ENCODE results near the gene GTF3C1. TPM values are rescaled to one million over a fixed set of nuclear protein-coding genes. Genes with fewer than 3 reads are reported as not detected.

Gene GTF3C1
- polyA plus RNA-seq, 10 donors, result 39.9 to 64.6 (median 51.2) TPM

DNA sequence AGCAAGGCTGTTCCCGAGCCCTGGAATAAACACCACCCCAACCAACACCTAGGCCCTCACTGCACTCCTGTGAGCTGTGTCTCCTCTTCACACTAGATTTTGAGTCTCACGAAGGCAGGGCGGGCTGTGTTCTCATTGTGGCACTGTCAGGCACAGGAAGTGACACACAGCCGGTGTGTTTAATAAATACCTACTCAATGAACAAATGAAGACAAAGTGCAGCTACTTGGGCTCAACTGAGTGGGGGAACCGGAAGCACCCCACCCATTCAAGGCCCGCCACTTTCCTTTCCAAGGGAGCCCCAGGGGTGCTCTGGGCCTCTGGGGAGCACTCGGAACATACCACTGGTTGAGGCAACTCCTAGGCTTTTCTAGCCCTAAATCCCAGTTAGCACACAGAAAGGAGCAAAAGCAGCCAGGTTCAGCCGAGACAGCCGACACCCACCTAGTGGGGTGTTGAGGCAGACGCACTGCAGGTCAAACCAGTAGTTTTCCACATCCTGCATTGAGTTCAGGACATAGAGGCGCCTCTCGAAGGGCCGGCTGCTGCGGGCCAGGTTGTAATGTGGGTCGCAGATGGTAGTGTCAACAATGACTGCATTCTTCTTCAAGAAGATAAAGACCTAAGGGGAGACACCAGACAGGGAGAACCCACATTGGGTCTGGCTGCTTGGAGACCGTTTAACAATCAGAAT lies 57.7 kb downstream of the GTF3C1 start:
- DNase-seq, result no peak

DNA sequence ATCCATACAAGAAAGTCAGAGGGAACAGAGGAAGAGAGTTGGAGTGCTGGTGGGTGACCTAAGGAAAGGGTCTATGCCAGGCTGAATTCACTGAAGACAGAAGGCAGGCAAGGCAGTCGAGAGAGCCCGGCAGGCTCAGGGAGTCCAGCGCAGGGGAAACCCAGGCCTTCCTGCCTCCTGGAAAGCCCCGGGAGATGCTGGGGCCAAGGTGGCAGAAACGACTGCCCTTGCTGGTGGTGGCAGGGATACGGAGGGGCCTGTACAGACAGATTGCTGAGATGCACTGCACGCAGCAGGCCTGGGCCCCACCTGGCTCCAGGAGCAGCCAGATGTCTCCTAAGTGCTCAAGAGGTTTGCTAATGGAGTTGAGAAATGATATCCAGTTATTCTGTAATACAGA lies 59.8 kb downstream of the GTF3C1 start:
- DNase-seq, result no peak

GRCh38 chr16:27489421-27489820 lies 60.3 kb downstream of the GTF3C1 start:
- DNase-seq, result no peak

DNA sequence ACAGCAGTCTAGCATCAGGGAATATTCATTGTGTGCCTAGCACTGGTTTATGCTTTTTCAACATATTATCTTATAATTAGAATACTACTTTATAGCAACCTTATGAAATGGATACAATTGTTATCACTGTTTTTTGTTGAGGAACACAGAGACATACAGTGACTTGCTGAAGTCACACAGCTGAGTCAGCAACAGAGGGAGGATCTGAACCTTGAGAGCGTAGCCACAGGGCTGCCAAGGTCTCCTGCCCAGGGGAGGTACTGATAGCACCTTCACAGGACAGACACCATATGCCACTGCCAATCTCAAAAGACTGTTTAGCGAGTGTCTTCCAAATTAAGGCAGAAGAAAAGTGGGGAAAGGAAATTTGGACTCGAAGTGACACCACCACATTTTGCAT lies 63.0 kb downstream of the GTF3C1 start:
- no peak for DNase-seq

- no peak for DNase-seq
Observed at GRCh38 chr16:27486344-27486743, 63.4 kb downstream of the GTF3C1 start.

GRCh38 chr16:27485811-27486210 lies 63.9 kb downstream of the GTF3C1 start:
- no peak for DNase-seq

- DNase-seq, result no peak
Observed at GRCh38 chr16:27485126-27485525, 64.6 kb downstream of the GTF3C1 start.

- no peak for DNase-seq
Observed at GRCh38 chr16:27483624-27484023, 66.1 kb downstream of the GTF3C1 start.

- no peak for DNase-seq
Observed at GRCh38 chr16:27483088-27483437, 66.7 kb downstream of the GTF3C1 start.

- no peak for DNase-seq
Observed at GRCh38 chr16:27482397-27483087, 67.2 kb downstream of the GTF3C1 start.

DNA sequence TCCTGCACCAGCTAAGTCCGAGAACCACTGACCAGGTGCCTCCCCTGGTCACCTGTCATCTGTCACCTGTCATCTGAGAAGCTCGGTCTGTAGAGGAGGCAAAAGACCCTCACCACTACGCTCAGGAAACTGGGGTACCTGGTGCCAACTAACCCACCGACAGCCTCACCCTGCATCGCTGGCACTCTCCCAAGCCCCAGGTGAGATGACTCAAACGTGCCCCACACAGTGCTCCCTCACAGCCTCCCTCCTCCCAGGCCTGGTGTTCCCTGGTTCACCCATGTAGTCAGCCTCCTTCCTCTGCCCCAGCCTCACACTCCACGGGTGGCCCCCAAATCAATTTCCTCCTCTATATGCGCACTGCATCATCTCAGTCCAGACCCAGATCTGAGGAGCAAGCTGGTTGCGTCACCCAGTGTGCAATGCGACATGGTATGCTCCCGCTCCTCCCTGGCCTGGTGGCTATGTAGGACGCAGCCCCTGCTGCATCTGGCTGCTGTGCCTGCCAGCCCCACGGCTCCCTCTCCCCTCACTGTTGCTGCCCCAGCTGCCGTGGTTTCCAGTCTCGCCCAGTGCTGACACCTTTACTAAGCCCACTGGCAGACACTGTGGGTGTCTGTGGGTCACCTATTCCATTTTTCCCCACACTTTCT lies 68.3 kb downstream of the GTF3C1 start:
- no peak for DNase-seq

DNA sequence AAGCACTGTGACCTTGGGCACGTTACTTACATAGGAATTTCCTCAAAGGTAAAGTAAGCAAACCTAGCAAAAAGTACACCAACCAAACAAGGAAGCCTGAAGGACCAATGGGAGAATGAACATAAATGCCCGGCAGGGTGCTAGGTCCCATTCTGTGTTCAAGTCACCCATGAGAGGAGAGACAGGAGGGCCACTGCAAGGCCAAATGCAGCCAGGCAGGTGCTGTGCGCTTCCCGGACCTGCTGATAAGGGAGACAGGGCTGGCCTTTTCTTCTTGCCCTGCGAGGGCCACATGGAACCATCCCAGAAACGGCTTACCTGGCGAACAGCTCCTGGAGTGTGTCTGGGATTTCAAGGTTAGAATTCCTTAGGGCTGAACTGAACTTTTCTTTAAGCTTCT lies 69.0 kb downstream of the GTF3C1 start:
- no peak for DNase-seq

DNA sequence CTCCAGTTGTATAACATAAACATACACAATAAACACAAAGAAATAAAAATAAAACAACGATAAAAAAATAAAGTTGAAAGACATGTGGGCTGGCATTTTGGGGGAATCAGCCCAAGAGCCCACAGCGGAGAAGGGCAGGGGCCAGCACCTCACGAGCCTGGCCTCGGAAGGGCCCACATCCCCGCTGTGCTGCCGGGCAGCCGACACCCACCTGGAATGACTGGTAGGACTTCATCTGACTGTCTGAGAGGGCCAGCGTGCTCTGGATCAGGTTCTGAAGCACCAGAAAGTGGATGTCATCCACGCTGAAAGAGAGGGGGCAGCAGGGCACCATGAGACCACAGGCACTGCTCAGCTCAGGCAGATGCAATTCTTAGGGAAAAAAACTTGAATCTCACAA lies 73.5 kb downstream of the GTF3C1 start:
- no peak for DNase-seq

DNA sequence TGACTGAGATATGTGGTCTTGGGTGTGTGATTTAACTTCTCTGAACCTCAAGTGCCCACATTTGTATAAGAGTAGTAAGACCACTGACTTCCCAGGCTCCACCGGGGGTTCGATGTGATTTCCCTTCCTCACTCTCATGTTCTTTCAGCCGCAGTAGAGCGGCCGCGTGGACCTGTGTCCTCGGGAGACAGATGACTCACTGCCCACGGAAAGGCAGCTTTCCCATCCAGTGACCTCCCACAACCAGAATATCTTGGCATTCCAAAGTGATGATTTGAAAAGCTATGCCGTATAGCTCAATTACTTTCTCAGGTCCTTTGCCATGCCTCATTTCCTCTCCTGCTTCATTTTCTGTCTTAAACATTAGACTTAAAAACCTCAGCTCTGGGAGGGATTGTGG lies 74.2 kb downstream of the GTF3C1 start:
- peak in 1 of 3 donors; percentile 66 for DNase-seq

DNA sequence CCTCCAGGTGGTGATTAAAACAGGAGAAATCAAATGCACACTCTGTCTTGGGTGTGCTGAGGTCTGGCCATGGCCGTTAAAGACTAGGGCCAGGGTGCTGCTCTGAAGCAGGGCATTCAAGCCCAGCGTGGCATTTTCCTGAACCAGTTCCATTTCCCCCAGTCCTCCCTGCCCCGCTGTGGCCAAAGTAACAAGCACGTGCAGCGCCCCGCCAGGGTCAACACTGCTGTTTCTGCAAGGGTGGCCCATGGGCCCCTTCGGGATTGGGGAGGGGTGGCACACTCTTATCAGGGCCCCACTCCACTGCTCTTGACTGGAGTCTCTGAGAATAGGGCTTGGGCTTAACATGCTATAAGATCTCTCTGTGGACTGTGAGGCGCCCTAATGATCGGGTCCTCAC lies 74.8 kb downstream of the GTF3C1 start:
- no peak for DNase-seq

GRCh38 chr16:27474041-27474440 lies 75.7 kb downstream of the GTF3C1 start:
- no peak for DNase-seq

DNA sequence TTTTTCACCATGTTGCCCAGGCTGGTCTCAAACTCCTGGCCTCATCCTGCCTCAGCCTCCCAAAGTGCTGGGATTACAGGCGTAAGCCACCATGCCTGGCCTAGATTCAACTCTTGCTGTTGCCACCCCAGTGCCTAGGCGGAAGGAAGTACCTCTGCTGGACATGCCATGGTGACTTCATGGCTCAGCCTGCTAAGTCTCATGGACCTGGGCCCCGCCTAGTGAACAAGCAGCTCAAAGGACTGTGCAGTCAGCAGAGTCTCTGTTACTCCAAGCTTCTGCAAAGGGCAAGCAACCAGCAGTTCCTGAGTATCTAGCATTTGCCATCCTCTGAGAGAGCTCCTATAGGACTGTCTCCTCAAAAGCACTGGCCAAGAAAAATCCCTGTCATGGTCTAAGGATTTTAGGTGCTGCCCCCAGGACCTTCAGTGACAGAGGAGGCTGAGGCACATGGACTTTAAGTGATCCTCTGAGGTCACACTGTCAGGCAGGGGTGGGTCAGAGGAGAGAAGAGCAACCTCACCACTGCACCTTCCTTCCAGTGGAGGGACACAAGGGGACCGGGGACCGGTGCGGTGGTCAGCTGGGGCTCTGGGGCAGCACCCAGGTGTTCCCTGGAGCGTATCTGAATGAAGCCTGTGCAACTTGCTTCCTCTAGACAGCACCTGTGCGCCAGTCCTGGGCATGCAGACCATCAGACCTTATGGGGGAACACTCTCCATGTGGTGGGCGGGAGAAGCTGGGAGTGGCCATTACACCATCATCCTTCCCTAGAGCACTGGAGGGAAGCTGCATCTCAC lies 76.4 kb downstream of the GTF3C1 start:
- DNase-seq, result no peak

DNA sequence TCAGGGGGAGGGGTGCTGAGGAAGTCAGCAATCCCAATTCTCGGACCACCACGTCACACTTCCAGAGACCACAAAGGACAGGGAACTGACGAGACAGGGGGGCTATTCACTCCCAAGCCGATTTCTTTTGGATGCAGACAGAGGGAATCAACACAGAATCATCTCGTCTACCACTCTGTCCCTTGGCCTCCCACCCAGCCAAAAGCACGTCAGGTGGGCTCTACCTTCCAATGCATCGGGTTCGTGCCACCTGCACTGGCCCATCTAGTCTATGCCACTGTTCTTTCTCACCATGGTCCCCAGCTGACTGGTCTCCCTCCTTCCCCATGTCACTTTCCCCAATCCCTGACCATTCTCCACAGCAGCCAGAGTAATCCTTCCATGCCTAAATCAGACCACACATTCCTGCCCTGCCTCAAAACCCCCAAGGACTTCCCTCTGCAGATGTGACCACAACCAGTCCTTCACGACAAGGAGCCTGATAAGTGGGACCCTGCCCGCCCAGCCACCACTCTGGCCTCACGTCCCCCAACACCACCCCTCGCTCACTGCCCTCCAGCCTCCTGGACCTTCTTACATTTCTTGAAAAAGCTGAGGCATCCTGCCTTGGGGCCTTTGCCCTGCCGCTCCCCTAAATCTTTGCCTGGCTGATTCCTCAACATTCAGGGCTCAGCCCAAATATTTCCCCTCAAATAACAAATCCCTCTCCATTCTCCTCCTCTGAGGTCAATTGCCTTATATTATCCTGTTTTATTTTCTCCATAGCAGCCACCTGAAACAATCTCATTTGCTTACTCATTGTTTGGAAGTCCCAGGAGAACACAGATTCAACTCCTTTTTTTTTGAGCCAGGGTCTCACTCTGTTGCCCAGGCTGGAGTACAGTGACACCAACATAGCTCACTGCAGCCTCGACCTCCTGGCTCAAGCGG lies 77.4 kb downstream of the GTF3C1 start:
- DNase-seq, result no peak

- no peak for DNase-seq
Observed at GRCh38 chr16:27471661-27472060, 78.1 kb downstream of the GTF3C1 start.

GRCh38 chr16:27470567-27471431 lies 78.9 kb downstream of the GTF3C1 start:
- DNase-seq, result no peak
